ENCODE data around the gene GTF3C4.
A peak's percentile ranks its signal among the peaks of the same experiment; 100 is the strongest.

Gene GTF3C4

DNA sequence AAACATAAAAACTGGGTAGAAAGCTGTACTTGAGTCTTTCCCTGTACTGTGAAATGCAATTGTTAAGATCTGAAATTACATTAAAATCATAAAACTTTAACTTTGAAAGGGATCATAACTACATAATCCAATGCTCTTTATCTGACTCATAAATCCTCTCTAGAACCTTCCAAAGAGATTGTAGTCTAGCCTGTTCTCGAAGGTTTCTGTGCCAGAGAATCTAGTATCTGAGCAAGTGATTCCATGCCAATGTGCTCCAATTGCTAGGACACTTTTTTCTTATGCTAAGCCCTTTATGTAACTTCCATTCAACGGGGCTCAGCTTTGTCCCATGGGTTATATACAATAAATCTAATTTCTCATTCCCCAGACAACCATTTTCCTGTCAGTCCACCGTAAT lies 21.6 kb upstream of the GTF3C4 start:
- DNase-seq: no peak

DNA sequence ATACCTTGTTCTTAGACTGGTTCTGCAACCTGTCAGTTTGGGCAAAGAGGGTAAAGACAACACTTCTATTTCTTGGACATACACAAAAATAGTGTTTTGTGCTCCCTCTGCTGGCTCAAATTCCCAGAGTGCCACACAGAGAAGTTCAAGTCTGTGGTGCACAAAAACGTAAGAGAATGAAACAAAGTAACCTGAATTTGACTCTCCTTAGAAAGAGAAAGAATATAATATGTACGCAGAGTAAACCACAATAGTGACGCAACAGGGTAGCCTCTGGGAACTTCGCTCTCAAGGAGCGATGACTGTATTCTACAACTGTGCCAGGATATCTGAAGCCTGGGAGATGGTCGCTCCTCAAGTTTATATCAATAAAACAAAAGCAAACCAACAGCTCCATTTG lies 19.0 kb upstream of the GTF3C4 start:
- DNase-seq: no peak

DNA sequence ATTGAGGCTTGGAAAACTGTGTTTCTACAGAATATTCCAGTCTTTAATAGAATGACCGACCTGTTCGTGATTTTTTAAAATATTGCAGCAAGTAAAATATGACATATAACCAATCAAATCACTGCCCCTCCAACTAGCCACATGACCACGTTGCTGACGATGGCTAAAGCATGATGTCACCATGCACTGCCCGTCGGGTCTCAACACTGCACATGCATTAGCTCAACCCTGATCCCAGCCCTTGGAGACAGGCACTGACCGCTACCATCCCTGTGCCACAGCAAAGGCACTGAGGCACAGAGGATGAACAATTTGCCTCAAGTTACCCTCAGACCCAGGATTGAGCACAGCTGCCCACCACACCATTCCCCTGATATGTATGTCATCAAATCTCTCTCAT lies 14.0 kb upstream of the GTF3C4 start:
- no peak for DNase-seq

DNA sequence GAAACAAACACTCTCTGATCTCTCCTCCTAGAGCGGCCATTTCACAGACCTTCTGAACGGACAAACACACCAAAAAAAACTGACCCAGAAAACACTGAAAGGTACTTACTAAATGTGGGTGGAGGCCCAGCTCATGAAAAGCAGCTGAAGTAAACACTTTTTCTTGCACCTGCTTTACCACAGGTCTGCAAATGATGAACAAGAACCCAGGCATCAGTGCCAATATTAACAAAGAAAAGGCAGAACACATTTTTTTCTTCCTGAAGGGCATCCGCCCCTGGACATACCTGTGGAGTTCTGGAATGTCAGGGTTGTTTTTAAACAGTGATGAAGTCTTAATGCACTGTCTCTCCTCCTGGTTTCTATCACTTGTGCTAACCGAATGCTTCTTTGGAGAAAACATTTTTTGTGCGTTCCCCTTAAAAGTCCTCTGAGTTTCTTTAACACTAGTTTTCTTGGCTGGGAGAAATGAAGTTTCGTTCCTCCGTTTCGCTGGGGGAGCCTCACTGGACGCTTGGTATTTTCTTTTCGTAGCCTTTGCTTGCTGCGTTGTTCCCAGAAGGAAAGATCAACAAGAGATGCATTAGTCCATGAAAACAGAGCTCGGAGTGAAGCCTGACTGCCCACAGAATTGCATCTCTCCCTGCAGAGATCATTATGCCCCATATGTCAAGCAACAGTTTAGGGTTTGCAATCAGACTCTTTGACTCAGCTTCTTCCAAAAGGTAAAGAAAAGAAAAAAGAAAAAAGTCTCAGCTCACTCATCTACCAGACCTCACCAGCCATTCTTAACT lies 7.9 kb upstream of the GTF3C4 start:
- no peak for DNase-seq

DNA sequence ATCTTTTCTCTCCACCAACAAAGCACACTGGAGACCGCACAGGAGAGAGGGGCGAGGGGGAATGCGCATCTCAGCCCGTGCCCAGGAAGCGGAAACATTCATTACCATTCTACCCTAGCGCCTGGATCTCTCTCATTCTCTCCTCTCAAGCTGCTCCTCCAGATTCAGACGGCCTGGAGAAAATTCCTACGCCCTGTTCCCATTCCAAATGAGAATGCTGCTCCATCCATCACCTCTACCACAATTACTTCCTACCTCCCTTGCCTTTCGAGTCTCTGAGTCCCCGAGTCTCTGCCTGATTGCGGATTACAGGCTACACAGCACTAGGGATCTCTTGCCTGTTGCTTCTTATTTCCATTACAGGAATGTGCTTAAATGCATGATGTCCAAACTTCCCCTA lies 7.1 kb upstream of the GTF3C4 start:
- no peak for DNase-seq

DNA sequence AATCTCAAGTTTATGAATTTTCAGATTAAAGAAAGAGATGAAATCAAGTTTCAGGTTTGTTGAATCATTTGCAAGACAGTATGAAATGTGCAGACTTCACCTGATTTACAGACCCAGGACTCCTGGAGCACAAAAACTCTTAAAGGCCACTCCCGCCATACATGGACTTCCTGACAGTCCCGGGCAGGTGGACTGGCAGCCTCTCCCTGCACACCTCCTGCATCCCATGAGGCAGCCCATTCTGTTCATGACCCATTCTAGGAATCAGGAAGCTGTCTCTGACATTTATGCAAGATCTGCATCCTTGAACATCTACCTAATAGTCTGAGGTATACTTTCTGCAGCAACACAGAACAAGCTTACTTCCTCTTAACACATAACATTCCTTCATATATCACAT lies 6.4 kb upstream of the GTF3C4 start:
- no peak for DNase-seq

DNA sequence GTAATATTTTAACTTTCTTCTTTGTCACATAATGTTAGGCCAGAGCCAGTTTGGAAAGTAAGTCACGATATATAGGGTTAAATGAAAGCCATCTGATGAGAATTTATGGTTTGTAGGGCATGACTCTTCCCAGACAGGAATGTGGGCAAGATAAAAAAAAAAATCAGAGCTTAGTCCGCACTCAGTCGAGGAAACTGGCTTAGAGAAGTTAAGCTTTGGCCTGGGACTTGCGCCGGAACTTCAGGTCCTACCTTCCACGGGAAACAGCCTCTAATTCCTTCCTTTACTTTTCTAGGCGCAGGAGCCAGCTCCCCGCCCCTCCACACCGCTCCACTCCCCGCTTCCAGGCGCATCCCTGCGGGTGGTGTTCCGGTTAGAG lies 956 bp upstream of the GTF3C4 start:
- DNase-seq: no peak

DNA sequence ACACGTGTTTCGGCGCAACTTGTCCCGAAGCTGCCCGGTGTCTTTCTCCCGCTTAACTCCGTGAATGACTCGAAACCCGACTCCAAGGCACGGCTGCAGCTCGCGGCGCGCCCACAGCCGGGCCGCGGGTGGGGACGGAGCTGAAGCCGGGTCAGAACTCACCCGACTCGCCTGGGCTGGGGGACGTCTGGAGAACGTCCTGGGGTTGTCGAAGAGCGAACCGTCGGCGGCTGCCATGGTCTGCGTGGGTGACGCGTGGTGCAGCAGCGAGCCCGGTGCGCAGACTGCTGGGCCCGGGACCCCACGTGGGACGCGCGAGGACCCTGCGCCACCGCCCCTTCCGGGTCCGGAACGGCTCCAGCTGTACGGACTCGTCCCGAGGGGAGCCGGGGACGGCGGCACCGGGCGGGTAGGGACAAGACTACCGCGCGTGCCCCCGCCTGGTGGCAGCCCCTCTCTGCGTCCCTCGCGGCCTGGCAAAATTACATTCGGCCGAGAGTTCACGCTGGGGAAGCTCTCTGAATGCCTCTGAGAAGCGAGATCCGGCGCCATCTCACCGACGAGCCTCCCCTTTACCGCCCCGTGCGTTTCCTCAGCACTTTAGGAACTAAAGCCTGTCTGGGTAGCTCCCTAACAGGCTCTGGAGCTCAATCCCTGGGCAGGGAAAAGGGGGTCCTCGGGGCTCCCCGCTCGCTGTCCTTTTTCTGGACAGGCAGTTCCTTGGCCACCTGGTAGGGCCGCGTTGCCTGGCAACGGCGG lies 387 bp upstream of the GTF3C4 start, which contains the start of gene DDX31:
Gene DDX31, minus strand, starts transcription at position 286 of the 759 bp plus-strand sequence. Its CDS starts 49 bp downstream, at position 237.
- peak; percentile 88 for DNase-seq

DNA sequence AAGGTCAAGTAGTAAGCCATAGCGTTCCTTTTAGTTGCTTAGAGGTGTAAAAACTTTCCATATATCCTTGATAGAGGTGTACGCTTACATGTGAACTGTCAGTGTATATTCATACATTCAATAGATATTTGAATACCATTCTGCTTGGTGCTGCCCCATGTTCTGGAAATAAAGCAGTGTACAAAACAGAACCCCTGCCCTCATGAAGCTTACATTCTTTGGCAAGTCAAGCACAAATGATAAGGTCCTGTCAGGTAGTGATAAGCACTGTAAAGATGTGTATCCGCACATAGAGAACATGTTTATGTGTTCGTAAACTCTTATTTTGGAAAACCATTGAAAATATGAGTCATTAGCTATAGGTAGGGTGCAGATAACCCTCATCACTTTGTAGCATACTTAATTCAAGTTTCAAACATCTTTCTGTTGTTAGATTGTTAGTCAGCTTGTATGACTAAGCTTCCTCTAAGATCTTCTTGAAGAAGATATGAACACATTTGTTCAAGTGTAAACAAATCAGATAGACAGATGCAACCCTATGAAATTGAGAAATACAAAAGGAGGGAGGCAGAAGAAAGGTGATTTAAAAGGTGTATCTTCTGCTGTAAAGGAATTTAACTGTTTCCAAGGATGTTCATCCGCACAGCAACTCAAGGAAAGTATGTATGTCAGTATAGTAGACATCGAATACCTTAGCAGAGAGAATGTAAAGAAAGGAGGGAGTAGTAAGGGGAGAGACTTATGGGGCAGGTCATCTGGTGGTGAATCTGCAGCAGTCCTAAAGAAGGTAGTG lies 1.6 kb downstream of the GTF3C4 start:
- no peak for DNase-seq

DNA sequence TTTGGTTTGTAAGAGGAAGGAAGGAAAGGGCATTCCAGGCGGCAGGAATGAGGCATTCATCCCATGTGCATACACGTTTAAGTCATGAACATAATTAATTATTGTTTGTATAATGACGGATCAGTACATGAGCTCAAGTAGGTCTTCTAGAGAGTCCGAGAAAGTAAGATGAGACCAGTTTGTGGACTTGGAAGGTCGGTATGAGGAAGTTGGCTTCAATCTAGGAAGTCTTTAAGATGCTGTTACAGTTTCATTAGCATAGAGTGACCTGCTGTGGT lies 2.1 kb downstream of the GTF3C4 start:
- DNase-seq: no peak

DNA sequence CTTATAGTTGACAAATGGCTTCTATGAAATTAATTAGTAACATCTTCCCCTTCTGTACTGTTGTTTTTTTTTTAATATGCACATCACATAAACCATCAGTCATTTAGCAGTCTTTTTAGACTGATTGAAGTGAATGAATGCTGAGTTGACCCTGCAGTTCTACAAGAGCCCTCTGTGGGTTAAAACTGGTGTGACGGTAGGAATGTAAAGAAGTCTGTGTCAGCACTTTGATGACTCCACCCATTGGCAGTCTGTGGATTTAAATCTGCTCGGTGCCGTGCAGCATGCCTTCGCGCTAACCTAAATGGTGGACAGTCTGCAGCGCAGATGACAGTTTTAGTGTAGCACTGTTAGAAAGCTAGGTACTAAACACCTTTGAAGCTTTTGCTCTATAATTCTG lies 3.1 kb downstream of the GTF3C4 start:
- DNase-seq: peak; percentile 17

DNA sequence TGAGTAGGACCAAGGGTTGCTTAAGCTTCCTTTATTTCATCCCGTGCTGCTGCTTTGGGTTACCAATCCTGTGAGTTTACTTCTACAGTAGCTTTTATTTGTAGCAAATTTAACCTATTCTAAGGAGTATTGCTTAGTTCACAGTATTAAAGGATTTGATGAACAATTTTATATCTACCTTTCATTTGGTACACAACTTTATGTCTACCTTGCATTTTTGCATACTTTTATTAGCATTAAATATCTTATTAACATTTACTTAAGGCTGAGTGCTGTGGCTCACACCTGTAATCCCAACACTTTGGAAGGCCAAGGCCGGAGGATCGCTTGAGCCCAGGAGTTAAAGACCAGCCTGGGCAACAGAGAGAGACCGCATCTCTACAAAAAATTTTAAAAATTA lies 4.2 kb downstream of the GTF3C4 start:
- DNase-seq: no peak

DNA sequence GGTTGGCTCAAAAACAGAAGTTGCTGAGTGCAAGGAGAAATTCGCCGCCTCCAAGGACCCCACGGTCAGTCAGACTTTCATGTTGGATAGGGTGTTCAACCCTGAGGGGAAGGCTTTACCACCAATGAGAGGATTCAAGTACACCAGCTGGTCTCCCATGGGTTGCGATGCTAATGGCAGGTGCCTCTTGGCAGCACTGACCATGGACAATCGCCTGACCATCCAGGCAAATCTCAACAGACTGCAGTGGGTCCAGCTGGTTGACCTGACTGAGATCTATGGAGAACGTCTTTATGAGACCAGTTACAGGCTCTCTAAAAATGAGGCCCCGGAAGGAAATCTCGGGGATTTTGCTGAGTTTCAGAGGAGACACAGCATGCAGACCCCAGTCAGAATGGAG lies 7.7 kb downstream of the GTF3C4 start:
- DNase-seq: no peak

DNA sequence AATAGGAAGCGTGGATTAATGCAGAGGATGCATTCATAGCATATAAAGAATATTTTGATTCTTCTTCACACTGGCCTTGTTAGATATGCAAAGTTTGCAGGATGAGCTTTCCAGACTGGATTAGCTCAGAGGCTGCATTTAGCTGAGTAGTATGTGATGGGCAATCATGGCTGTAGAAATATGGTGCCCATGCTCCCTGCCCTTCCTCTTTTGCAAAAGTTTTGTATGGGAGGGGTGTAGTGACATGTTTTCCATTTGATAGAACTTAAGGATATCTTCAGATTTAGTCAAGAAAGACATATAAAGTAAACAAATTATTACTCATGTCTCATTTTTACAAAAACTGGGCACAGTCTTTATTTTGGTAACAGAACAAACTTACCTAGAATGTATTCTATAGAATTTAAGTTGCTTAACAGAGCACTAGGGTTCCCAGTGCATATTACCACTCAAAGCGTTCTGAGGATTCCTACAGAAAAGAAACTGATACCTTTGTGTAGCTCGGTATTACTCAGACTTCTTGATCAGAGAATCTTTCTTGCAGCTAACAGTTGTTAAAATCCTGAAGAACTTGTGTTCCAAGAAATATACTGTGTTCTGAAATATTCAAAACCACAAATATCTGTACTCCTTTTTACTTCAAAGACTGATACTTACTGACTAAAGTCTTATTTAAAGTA lies 9.8 kb downstream of the GTF3C4 start:
- no peak for DNase-seq

DNA sequence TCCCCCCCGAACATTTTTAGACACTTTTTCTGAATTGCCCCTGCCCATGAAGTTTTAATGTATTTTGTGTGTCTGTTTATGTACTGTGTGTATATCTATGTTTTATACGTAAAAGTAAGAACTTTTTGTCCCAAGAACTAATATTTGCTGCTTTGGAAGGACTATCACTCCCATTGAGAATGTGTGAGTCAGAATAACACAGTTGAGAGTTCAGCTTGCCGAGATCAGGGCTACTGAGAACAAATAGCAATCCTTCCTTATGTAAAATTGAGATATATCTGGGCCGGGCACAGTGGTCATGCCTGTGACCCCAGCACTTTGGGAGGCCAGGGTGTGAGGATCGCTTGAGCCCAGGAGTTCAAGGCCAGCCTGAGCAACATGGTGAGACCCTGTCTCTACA lies 11.3 kb downstream of the GTF3C4 start:
- no peak for DNase-seq

DNA sequence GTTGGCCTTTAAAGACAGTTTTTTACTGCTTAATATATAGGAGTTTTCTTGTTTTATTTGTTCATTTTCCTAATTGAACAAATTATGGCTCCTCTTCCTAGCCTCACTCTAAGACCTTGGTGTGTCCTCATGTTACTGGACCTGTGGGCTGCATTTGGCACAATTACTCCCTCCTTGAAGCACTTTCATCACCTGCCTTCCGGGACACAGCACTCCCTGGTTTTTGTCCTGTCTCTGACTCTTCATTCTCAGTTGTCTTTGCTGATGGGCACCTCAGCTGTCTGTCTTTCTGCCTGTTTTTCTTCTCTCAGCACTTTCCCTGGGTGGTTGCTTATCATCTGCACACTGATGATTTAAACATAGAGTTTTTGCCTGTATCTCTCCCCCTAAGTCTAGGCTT lies 13.6 kb downstream of the GTF3C4 start:
- DNase-seq: no peak

DNA sequence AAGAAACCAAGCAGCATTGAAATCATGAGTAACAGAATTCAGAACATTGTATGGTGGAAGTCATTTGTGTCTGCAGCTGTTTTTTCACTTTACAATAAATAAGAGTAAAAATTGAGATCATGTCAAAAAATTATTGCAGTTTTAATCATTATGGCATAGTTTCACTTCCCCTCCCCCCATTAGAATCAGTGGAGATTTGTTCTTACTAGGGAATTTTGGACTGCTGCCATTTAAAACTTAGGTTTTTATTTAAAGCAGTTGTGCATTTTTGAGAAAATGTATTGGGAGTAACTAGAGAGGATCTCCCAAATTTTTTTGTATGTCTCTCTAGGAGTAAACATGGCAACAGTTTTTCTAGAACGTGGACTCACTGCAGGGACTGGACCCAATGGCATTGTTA lies 20.4 kb downstream of the GTF3C4 start:
- DNase-seq: no peak

DNA sequence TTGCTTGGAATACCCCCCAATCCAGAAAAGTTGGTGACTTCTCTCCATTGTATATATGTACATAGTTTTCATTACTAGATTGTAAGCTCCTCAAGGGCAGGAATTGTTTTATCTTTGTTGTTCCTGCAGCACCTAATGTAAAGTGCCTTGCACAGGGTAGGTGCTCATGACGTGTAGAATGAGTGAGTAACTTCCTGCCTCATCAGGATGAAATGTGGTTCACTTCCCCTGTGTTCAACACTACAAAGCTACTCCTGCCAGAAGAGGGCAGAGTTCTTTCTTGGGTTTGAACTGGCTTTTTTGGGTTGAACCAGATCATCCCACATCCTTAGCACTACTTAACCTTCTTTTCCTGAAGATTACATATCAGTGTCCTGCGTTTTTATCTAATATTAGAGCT lies 23.9 kb downstream of the GTF3C4 start:
- DNase-seq: peak; percentile 14

DNA sequence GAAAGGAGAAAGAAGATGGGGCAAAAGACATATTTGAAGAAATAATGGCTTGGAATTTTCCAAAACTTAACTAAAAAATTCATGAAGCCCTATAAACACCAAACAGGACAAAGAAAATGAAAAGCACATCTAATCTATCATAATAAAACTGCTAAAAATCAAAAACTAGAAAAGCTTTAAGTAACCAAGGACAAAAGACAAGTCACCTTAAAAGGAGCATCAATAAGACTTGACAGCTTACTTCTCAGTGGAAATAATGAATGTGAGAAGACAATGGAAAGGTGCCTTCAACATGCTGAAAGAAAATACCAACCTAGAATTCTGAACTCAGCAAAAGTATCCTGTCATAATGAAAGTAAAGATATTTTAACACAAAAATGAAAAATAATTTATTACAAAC lies 27.0 kb downstream of the GTF3C4 start:
- DNase-seq: no peak

DNA sequence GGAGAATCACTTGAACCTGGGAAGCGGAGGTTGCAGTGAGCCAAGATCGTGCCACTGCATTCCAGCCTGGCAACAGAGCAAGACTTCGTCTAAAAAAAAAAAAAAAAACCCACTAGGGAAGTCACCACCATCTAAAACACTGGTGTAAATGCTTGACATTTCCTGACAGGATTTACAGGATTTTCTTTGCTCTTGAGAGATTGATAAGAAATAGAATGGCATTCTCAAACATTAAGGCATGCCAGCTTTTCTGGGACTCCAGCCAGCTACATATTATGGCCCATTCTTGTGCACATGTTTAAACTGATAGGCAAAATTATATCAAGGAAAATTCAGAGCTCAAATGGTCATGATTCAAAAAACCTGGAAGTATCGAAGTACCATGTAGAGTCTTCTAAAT lies 28.7 kb downstream of the GTF3C4 start:
- no peak for DNase-seq

DNA sequence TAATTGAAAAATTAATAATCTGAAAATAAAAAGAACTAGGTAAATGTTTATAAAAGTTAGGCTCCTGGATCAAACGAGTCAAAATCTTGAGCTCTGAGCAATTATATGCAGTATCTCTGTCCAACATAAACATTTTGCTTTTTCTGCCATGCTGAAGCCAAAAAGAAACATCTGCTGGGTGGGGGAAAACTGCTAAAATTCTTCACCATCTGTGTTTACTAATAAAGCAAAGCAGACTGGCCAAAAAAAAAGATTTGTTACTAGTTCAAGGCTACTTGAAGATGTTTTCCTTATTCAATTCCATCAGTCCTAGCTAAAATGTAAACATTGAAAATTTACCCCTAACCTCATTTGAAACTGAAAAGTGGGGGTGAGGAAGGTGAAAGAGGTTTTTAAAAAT lies 29.7 kb downstream of the GTF3C4 start:
- no peak for DNase-seq

DNA sequence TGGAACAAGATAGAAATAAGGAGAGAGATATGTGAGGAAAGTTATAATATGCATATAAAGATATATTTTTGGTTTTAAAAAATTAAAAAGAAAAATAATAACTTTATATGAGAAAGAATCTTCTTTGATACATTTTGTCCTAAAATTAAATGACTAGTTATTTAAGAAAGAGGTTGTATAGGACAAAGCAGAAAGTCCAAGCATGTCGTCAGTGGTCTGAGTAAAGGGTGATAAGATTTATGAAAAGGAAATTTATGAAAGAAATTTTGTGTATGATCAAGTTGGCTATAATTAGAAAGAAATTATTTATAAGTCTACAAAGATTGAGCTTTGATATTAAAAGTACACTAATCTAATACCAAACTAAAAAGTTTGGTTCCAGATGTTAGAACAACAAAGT lies 32.0 kb downstream of the GTF3C4 start:
- DNase-seq: no peak

DNA sequence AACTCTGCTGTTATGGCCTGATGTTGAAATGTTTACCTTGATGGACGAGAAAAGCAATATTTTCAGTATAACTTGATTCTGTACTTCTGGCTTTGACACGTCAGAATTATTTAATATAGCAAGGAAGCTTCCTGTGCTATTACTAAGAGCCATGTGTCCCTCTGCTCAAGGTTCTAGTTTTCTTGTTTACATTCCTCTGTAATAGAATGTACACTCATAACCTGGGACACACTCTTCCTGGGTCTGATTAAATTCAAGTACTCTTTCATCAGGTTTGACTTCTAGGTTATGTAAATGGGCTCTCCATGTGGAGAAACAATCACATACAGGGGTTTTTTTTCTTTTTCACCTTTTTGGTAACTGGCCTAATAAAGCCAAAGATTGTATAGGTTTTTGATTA lies 33.1 kb downstream of the GTF3C4 start:
- no peak for DNase-seq
